ENCODE measurements around the gene GPR87. TPM values are rescaled to one million over a fixed set of nuclear protein-coding genes. Genes with fewer than 3 reads are reported as not detected.

GPR87 gene
- total RNA-seq, 2 experiments from 2014 or later, result not detected

DNA sequence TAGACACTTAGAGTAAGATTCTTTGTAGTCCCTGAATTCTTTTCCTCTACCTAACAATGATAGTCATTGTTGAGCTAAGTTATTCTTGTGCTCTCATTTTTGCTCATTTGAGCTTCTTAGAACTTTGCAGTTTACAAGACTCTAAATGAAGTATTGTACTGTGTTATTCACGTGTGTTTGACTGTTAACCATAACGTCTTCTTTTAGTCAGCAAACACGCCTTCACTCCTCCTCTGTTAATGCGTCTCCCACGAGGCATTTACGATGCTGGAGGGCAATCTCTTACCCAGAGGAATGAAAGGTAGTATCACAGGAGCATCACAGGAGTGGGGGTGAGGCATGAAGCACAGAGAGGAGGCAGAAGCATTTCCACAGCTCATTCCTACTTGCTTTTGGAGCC is 23.5 kb downstream of the GPR87 start:
- H3K27me3 ChIP-seq (ENCODE audit: control insufficient read depth in 1 of 2, insufficient read depth in 2 of 2, low read length in 2 of 2), result no peaks in the 10 kb centered on the region
- DNase-seq (no peak), ATAC-seq (ENCODE audit: poor library complexity) (no peak)
- Mint-ChIP-seq H3K4me3 (no peak overlapping the region), H3K36me3 (ENCODE audit: low read depth) (no peaks in the 10 kb centered on the region), H3K27me3 (peaks cover 11% of the 10 kb centered on the region), H3K9me3 (no peaks in the 10 kb centered on the region), H3K4me1 (ENCODE audit: low read depth) (no peaks in the 10 kb centered on the region), H3K27ac (no peak overlapping the region)
- intact Hi-C loops (cut with DNase I, micrococcal nuclease), result no loop called here
- POLR2A ChIA-PET, result no interaction called here
- no peak overlapping the region for H3K4me3 ChIP-seq (ENCODE audit: low read length)
- CTCF ChIA-PET, result no interaction called here
- H3K4me1 ChIP-seq (ENCODE audit: insufficient read depth, low read length), result no peaks in the 10 kb centered on the region
- H3K36me3 ChIP-seq (ENCODE audit: insufficient read depth, low read length), result no peaks in the 10 kb centered on the region
- no peak overlapping the region for H3K27ac ChIP-seq (ENCODE audit: low read depth in 1 of 2, low read length in 2 of 2)
- TF ChIP-seq, protein P1, sequence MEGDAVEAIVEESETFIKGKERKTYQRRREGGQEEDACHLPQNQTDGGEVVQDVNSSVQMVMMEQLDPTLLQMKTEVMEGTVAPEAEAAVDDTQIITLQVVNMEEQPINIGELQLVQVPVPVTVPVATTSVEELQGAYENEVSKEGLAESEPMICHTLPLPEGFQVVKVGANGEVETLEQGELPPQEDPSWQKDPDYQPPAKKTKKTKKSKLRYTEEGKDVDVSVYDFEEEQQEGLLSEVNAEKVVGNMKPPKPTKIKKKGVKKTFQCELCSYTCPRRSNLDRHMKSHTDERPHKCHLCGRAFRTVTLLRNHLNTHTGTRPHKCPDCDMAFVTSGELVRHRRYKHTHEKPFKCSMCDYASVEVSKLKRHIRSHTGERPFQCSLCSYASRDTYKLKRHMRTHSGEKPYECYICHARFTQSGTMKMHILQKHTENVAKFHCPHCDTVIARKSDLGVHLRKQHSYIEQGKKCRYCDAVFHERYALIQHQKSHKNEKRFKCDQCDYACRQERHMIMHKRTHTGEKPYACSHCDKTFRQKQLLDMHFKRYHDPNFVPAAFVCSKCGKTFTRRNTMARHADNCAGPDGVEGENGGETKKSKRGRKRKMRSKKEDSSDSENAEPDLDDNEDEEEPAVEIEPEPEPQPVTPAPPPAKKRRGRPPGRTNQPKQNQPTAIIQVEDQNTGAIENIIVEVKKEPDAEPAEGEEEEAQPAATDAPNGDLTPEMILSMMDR (IDR thresholded peaks at IDR 0.05), result no peak
- H3K9me3 ChIP-seq (ENCODE audit: control insufficient read depth in 1 of 2, insufficient read depth in 1 of 2, low read length in 2 of 2), result no peaks in the 10 kb centered on the region

DNA sequence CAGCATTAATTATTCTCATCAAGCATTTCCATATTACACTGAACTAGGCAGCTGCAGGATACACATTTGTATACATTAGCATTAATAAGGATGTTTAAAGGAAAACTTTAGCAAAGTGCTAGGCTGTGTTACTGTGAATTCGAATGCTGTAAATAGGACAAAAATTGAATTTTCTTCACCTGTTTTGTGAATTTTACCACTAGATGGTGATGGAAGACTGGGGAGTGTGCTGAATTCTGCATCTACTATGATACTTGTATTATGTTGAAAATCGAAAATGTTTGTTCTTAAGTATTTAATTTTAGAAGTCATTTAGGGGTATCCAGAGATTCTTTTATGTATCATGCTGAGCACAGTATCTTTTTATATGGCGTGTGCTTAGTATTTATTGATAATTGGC is 25.9 kb downstream of the GPR87 start:
- no peak for DNase-seq
- ATAC-seq (ENCODE audit: poor library complexity), result no peak
- H3K27ac Mint-ChIP-seq, result no peak overlapping the region
- no peaks in the 10 kb centered on the region for H3K27me3 ChIP-seq (ENCODE audit: control insufficient read depth in 1 of 2, insufficient read depth in 2 of 2, low read length in 2 of 2)
- ChIA-PET CTCF (no interaction called here), POLR2A (no interaction called here)
- H3K27me3 Mint-ChIP-seq, result peaks cover 9% of the 10 kb centered on the region
- no peak overlapping the region for H3K4me3 ChIP-seq (ENCODE audit: low read length)
- H3K4me3 Mint-ChIP-seq, result no peak overlapping the region
- H3K36me3 Mint-ChIP-seq (ENCODE audit: low read depth), result no peaks in the 10 kb centered on the region
- no peak overlapping the region for H3K27ac ChIP-seq (ENCODE audit: low read depth in 1 of 2, low read length in 2 of 2)
- H3K9me3 Mint-ChIP-seq, result no peaks in the 10 kb centered on the region
- H3K9me3 ChIP-seq (ENCODE audit: control insufficient read depth in 1 of 2, insufficient read depth in 1 of 2, low read length in 2 of 2), result no peaks in the 10 kb centered on the region
- H3K4me1 ChIP-seq (ENCODE audit: insufficient read depth, low read length), result no peaks in the 10 kb centered on the region
- no peaks in the 10 kb centered on the region for H3K4me1 Mint-ChIP-seq (ENCODE audit: low read depth)
- intact Hi-C loops (cut with DNase I, micrococcal nuclease), result no loop called here
- no peaks in the 10 kb centered on the region for H3K36me3 ChIP-seq (ENCODE audit: insufficient read depth, low read length)
- TF ChIP-seq, protein P1 (IDR thresholded peaks at IDR 0.05), result no peak

DNA sequence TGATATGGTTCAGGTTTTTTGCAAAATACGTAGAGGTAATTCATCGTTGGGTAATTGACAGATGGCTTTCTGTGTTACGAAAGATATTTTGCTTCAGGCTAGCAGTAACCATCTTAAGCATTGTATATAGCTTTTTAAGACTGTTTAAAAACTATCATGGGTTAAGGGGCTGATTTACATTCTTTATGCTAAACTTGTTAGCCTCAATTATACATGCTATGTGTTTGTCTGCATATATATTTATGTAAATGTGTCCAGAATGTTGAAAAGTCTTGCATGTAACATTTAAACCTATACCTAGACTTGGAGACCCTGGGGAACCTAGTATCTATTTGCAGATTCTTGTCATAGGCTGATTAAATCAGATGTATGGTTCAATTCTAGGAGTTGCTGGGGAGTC is 27.2 kb downstream of the GPR87 start:
- Histone ChIP-seq H3K9me3 (ENCODE audit: control insufficient read depth in 1 of 2, insufficient read depth in 1 of 2, low read length in 2 of 2) (no peaks in the 10 kb centered on the region), H3K4me1 (ENCODE audit: insufficient read depth, low read length) (no peaks in the 10 kb centered on the region), H3K27ac (ENCODE audit: low read depth in 1 of 2, low read length in 2 of 2) (no peak overlapping the region), H3K4me3 (ENCODE audit: low read length) (no peak overlapping the region), H3K27me3 (ENCODE audit: control insufficient read depth in 1 of 2, insufficient read depth in 2 of 2, low read length in 2 of 2) (no peaks in the 10 kb centered on the region), H3K36me3 (ENCODE audit: insufficient read depth, low read length) (no peaks in the 10 kb centered on the region)
- TF ChIP-seq, protein P1 (IDR thresholded peaks at IDR 0.05), result no peak
- Mint-ChIP-seq H3K4me3 (no peak overlapping the region), H3K36me3 (ENCODE audit: low read depth) (no peaks in the 10 kb centered on the region), H3K4me1 (ENCODE audit: low read depth) (no peaks in the 10 kb centered on the region), H3K27ac (no peak overlapping the region), H3K9me3 (no peaks in the 10 kb centered on the region), H3K27me3 (no peaks in the 10 kb centered on the region)
- intact Hi-C loops (cut with DNase I, micrococcal nuclease), result loop anchor here in 1 of 2 experiments (10.0 kb wide), 1 partner anchor 365 kb away; no protein-coding TSS in a partner anchor
- ATAC-seq (ENCODE audit: poor library complexity) (no peak), DNase-seq (no peak)
- CTCF ChIA-PET, result interaction anchor here (4.0 kb wide), 1 partner anchor 121 kb away, joined by 13 read pairs; no protein-coding TSS in a partner anchor
- POLR2A ChIA-PET, result no interaction called here

All from CD4-positive, alpha-beta T cell (primary cell).